AG04450 (cell line): ENCODE measurements around the gene HSPA1L. TPM values are rescaled to one million over a fixed set of nuclear protein-coding genes. Genes with fewer than 3 reads are reported as not detected.
"Not testable (repeated sequence)": the region's sequence is repeated elsewhere in the genome, so short reads cannot be mapped to it uniquely, and the experiment has no call there.

Experiments used
- CTCF ChIA-PET: fragments of 300-600, 350-600 bp; formaldehyde crosslinking; extraction: SDS; loops from one replicate; lab custom pipeline; 2022; ENCODE audit warnings: antibody characterized with exemption, inconsistent platforms; lab: Charles Lee
- POLR2A ChIA-PET: fragments of 350-600 bp; formaldehyde crosslinking; extraction: SDS; loops from one replicate; lab custom pipeline; 2021; ENCODE audit warnings: antibody characterized with exemption, inconsistent platforms; lab: Yijun Ruan, JAX
- DNase-seq: peaks from one replicate; pipeline ENCODE4 v3.0.0-alpha.2; 2011; ENCODE audit warnings: low read depth, low spot score
- H3K27ac ChIP-seq: one replicate; pipeline ENCODE4 v1.5.1; 2012; ENCODE audit warnings: low read depth, low read length, control low read depth
- H3K27me3 ChIP-seq: one replicate; pipeline ENCODE4 v1.6.0; 2012; ENCODE audit warnings: low read length; ENCODE audit not compliant: control insufficient read depth, insufficient read depth
- H3K4me3 ChIP-seq: 2 replicates; pipeline ENCODE4 v1.5.1; 2011; ENCODE audit warnings: mild to moderate bottlenecking, low read depth, low read length, control low read depth
- H3K9me3 ChIP-seq: 2 replicates; pipeline ENCODE4 v1.5.1; 2012; ENCODE audit warnings: low read length; ENCODE audit not compliant: control insufficient read depth, insufficient read depth
- polyA plus RNA-seq: library from polyadenylated mRNA; depleted of rRNA; stranded (reverse); fragments of >200 nt; gene quantifications from 2 replicates; pipeline ENCODE4 v1.2.3, GENCODE V29; 2011
- TF ChIP-seq, protein P1 (sequence below): IDR thresholded peaks from 2 replicates; pipeline ENCODE4 v1.5.1; 2011; ENCODE audit warnings: low read depth, low read length, control low read depth, inconsistent platforms

Gene HSPA1L
- polyA plus RNA-seq, 1 experiment = 1.2 TPM

DNA sequence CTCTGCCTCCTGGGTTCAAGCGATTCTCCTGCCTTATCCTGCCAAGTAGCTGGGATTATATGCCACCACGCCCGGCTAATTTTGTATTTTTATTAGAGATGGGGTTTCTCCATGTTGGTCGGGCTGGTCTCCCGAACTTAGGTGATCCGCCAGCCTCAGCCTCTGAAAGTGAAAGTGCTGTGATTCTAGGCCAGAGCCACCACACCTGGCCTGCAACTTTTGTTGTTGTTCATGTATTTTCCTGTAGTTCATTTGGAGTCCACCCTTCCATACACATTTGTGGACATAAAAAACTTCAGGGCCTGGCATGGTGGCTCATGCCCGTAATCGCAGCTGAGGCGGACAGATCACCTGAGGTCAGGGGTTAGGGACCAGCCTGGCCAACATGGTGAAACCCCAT is 27.0 kb upstream of the HSPA1L start:
- Histone ChIP-seq H3K27me3 (no peaks in the 10 kb centered on the region), H3K4me3 (no peak overlapping the region), H3K27ac (no peak overlapping the region), H3K9me3 (no peaks in the 10 kb centered on the region; the same call in 1 of the 2 replicates)
- DNase-seq = no peak
- POLR2A ChIA-PET = no interaction called here
- CTCF ChIA-PET = no interaction called here
- TF ChIP-seq, protein P1, sequence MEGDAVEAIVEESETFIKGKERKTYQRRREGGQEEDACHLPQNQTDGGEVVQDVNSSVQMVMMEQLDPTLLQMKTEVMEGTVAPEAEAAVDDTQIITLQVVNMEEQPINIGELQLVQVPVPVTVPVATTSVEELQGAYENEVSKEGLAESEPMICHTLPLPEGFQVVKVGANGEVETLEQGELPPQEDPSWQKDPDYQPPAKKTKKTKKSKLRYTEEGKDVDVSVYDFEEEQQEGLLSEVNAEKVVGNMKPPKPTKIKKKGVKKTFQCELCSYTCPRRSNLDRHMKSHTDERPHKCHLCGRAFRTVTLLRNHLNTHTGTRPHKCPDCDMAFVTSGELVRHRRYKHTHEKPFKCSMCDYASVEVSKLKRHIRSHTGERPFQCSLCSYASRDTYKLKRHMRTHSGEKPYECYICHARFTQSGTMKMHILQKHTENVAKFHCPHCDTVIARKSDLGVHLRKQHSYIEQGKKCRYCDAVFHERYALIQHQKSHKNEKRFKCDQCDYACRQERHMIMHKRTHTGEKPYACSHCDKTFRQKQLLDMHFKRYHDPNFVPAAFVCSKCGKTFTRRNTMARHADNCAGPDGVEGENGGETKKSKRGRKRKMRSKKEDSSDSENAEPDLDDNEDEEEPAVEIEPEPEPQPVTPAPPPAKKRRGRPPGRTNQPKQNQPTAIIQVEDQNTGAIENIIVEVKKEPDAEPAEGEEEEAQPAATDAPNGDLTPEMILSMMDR = no peak

DNA sequence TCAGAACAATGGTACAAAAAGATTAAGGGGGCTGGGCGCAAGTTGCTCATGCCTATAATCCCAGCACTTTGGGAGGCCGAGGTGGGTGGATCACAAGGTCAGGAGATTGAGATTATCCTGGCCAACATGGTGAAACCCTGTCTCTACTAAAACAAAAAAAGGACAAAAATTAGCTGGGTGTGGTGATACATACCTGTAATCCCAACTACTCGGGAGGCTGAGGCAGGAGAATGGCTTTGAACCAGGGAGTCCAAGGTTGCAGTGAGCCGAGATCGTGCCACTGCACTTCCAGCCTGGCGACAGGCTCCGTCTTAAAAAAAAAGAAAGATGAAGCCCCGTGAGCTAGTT is 24.7 kb upstream of the HSPA1L start:
- ChIA-PET POLR2A (interaction anchor here (0.7 to 1.6 kb wide), 2 partner anchors 44 to 1208 kb away, joined by 4 read pairs; no protein-coding TSS in a partner anchor), CTCF (interaction anchor here (0.8 to 1.6 kb wide), 2 partner anchors 10 to 48 kb away, joined by 3 to 5 read pairs; no protein-coding TSS in a partner anchor)
- H3K4me3 ChIP-seq, DNase-seq, H3K27ac ChIP-seq, H3K27me3 ChIP-seq, H3K9me3 ChIP-seq: not testable (repeated sequence)

DNA sequence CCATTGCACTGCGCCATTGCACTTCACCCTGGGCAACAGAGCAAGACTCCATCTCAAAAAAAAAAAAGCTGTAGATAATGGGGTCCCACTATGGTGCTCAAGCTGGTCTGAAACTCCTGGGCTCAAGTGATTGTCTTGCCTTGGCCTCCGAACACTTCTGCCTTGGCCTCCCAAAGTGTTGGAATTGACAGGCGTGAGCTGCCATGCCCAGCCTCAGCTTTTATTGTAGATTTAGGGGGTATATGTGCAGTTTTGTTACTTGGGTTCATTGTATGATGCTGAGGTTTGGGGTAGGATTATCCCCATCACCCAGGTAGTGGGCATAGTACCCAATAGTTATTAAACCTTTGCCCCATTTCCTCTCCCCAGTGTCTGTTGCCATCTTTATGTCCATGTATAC is 23.9 kb upstream of the HSPA1L start:
- Histone ChIP-seq H3K9me3 (no peaks in the 10 kb centered on the region; the same call in 1 of the 2 replicates), H3K27me3 (no peaks in the 10 kb centered on the region), H3K27ac (no peak overlapping the region), H3K4me3 (no peak overlapping the region)
- ChIA-PET POLR2A (interaction anchor here (1.6 kb wide), 1 partner anchor 43 kb away, joined by 4 read pairs; no protein-coding TSS in a partner anchor), CTCF (interaction anchor here (1.6 kb wide), 1 partner anchor 48 kb away, joined by 5 read pairs; no protein-coding TSS in a partner anchor)
- TF ChIP-seq, protein P1 = no peak
- no peak for DNase-seq

DNA sequence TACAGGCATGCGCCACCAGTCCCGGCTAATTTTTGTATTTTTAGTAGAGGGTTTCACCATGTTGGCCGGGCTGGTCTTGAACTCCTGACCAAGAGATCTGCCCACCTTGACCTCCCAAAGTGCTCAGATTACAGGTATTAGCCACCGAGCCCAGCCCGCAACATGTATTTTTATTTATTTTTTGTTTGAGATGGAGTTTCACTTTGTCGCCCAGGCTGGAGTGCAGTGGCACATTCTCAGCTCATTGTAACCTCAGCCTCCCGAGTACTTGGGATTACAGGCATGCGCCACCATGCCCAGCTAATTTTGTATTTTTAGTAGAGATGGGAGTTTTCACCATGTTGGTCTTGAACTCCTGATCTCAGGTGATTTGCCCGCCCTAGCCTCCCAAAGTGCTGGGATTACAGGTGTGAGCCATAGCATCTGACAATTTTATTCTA is 23.1 kb upstream of the HSPA1L start:
- H3K27ac ChIP-seq, H3K27me3 ChIP-seq, DNase-seq, CTCF ChIA-PET, H3K9me3 ChIP-seq, POLR2A ChIA-PET: not testable (repeated sequence)
- peak overlapping the region; percentile 92 for H3K4me3 ChIP-seq

DNA sequence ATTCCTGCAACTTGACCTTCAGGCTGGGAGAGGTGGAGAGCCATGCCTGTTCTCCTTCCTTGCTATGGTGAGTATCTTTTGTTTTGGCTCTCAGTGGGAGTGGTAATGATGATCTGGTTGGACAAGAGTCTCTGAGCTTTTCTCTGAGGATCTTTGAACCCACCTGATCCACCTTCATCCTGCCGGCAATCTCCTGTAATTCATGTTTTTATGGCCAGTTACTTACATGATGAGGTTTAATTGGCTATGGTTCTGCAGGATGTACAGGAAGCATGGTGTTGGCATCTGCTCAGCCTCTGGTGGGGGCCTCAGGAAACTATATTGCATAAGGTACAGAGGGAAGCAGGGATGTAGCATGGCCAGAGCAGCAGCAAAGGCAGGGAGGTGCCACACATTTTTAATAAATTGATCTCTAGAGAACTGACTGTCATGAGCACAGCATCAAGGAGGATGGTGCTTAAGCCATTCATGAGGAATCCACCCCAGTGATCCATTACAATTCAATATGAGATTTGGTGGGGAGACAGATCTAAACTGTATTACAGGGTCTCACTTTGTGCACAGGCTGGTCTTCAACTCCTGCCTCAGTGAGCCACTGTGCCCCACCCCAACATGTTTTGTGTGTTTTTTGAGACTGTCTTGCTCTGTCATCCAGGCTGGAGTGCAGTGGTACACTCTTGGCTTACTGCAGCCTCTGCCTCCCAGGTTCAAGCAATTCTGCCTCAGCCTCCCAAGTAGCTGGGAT is 22.5 kb upstream of the HSPA1L start:
- CTCF ChIA-PET = interaction anchor here (0.8 kb wide), 1 partner anchor 67 kb away, joined by 4 read pairs; no protein-coding TSS in a partner anchor
- TF ChIP-seq, protein P1 = no peak
- no peak for DNase-seq
- Histone ChIP-seq H3K9me3 (no peaks in the 10 kb centered on the region; the same call in 1 of the 2 replicates), H3K27me3 (no peaks in the 10 kb centered on the region), H3K27ac (no peak overlapping the region), H3K4me3 (peak overlapping the region; percentile 92)
- POLR2A ChIA-PET = interaction anchor here (0.6 to 1.8 kb wide), 2 partner anchors 10 to 25 kb away, joined by 3 to 8 read pairs; partner anchors contain the start of genes HSPA1B and NEU1
